ENCODE measurements around the gene GSK3A.

Gene GSK3A

DNA sequence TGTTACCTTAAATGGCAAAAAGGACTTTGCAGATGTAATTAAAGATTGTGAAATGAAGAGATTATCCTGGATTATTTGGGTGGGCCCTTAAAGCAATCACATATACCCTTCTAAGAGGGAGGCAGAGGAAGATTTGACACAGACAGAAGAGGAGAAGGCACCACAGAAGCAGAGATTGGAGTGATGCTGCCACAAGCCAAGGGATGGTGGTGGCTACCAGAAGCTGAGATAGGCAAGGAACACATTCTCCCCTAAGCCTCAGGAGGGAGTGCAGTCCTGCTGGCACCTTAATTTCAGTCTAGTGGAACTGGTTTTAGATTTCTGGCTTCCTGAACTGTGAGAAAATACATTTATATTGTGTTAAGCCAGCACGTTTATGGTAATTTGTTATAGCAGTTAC lies 49.1 kb downstream of the GSK3A start:
- H3K4me1 Mint-ChIP-seq: peaks cover 52% of the 10 kb centered on the region
- H3K4me3 Mint-ChIP-seq: no peak overlapping the region
- H3K9me3 Mint-ChIP-seq: no peaks in the 10 kb centered on the region
- H3K27ac Mint-ChIP-seq: no peak overlapping the region
- H3K36me3 Mint-ChIP-seq: peaks cover 4% of the 10 kb centered on the region
- H3K27me3 Mint-ChIP-seq: no peaks in the 10 kb centered on the region

DNA sequence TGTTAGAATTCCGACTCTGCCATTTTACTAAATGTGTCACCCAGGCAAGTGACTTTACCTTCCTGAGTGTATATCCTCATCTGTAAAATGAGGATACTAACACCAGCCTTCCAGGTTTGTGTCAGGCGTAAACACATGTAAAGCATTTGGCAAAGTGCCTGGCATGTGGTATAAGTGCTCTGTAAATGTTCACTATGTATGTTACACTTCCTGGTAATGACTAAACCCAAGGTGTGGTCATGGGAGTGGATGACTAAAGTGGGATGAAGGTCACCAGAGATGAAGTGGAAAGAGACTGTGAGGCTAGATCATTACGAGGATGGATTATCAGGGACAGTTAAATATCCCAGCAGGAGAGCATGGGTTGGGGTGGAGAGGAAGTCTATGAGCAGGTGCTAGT lies 50.5 kb downstream of the GSK3A start:
- H3K27ac Mint-ChIP-seq: peak overlapping the region; percentile 20
- no peak overlapping the region for H3K4me3 Mint-ChIP-seq
- H3K9me3 Mint-ChIP-seq: no peaks in the 10 kb centered on the region
- no peaks in the 10 kb centered on the region for H3K27me3 Mint-ChIP-seq
- peaks cover 4% of the 10 kb centered on the region for H3K36me3 Mint-ChIP-seq
- H3K4me1 Mint-ChIP-seq: peaks cover 43% of the 10 kb centered on the region

DNA sequence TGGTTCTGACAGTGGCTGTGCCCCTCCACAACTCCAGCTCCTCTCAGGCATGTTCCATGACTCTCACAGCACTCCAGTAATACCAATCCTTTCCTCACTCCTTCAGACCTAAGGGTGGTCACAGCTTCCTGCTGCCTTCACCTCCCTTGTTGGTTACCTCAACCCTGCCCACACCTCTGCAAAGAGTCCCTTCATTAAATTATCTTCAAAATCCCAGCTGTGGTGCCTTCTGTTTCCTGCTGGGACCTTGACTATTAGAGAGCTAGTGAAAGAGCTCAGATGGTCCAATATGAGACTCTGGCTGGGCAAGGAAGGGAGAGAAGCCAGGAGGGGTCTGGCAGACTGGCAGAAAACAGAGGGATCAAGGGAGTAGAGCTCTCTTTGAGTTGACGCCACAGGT lies 51.1 kb downstream of the GSK3A start:
- H3K4me3 Mint-ChIP-seq: no peak overlapping the region
- H3K36me3 Mint-ChIP-seq: peaks cover 4% of the 10 kb centered on the region
- H3K27ac Mint-ChIP-seq: peak overlapping the region; percentile 9
- H3K27me3 Mint-ChIP-seq: no peaks in the 10 kb centered on the region
- H3K4me1 Mint-ChIP-seq: peaks cover 38% of the 10 kb centered on the region
- H3K9me3 Mint-ChIP-seq: no peaks in the 10 kb centered on the region

DNA sequence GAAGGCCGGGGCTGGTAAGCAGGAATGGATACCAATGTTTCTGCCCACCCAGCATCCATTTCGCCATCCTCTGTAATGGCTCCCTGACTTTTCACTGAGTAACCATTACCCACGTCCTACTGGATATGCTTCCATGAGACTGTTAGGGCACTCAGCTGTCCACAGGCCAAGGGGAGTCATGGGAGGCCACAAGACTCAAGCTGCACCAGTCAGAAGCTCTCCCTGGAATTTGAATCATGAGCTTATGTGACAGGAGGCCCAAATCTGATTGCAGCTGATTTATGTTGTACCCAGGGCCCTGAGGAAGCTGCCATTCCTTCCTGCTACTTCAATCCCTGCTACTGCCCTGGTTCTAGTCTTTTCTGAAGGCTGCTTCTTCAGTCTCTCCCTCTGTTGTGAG lies 53.3 kb downstream of the GSK3A start:
- no peaks in the 10 kb centered on the region for H3K9me3 Mint-ChIP-seq
- no peak overlapping the region for H3K27ac Mint-ChIP-seq
- no peak overlapping the region for H3K4me3 Mint-ChIP-seq
- peaks cover 3% of the 10 kb centered on the region for H3K36me3 Mint-ChIP-seq
- H3K27me3 Mint-ChIP-seq: no peaks in the 10 kb centered on the region
- peaks cover 46% of the 10 kb centered on the region for H3K4me1 Mint-ChIP-seq

DNA sequence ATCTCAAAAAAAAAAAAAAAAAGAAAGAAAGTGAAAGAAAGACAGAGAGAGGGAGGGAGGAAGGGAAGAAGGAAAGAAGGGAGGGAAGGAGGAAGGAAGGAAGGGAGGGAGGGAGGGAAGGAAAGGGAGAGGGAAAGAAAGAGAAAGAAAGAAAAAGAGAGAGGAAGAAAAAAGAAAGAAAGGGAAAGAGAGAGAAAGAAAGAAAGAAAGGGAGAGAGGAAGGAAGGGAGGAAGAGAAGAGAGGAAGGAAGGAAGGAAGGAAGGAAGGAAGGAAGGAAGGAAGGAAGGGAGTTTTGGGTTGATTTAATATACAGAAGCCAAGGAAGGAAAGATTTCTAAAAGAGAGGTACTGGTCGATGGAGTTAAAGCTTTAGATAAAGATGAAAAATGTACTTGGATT lies 53.7 kb downstream of the GSK3A start:
- H3K4me1 Mint-ChIP-seq: peaks cover 43% of the 10 kb centered on the region
- no peak overlapping the region for H3K27ac Mint-ChIP-seq
- no peaks in the 10 kb centered on the region for H3K27me3 Mint-ChIP-seq
- no peaks in the 10 kb centered on the region for H3K9me3 Mint-ChIP-seq
- H3K4me3 Mint-ChIP-seq: no peak overlapping the region
- peaks cover under 1% of the 10 kb centered on the region for H3K36me3 Mint-ChIP-seq

DNA sequence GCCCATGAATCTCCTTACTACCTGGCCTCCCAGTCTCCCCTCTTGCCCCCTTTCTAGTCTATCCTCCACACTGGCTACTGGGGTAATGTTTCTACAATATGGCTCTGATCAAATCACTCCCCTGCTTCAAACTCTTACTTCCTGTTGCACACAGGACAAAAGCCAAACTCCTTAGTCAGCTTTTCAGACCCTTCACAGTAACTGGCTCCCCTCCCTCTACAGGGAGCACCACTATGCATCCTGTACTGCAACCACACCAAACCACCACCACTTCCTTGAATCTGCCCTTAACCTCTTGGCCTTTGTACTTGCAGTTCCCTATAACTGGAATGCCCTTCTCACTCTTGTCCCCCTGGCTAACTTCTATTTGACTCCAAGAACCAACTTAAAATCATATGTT lies 57.1 kb downstream of the GSK3A start:
- H3K4me1 Mint-ChIP-seq: peaks cover 42% of the 10 kb centered on the region
- no peaks in the 10 kb centered on the region for H3K36me3 Mint-ChIP-seq
- H3K27me3 Mint-ChIP-seq: no peaks in the 10 kb centered on the region
- peak overlapping the region; percentile 16 for H3K4me3 Mint-ChIP-seq
- H3K9me3 Mint-ChIP-seq: no peaks in the 10 kb centered on the region
- peak overlapping the region; percentile 13 for H3K27ac Mint-ChIP-seq

DNA sequence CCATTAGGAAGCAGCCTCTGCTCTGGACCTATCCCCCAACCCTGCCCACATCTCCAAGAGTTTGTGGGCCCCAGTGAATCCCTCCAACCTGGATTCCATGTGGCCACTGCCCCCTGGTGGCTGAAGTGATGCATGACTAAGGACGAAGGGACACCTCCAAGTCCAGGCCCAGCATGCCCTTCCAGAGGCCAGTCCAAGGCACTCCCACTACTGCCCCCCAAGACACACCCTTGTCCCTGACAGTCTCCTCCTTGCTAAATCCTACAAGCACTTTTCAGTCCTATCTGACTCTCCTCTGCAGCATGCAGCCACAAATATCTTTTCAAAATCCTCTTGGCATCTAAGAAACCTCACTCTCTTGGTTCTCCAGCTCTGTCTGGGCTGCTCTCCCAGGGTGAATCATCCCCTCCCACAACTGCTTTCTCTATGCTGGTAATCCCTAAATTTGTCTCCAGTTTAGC lies 58.0 kb downstream of the GSK3A start:
- no peaks in the 10 kb centered on the region for H3K9me3 Mint-ChIP-seq
- H3K27ac Mint-ChIP-seq: peak overlapping the region; percentile 20
- H3K4me3 Mint-ChIP-seq: no peak overlapping the region
- H3K4me1 Mint-ChIP-seq: peaks cover 41% of the 10 kb centered on the region
- no peaks in the 10 kb centered on the region for H3K36me3 Mint-ChIP-seq
- no peaks in the 10 kb centered on the region for H3K27me3 Mint-ChIP-seq
